Ishikawa (cell line): Measurements from ENCODE around the gene HNMT.

Experiments used
- EP300 ChIP-seq: IDR thresholded peaks from 2 replicates; pipeline ENCODE4 v1.6.1; 2012; ENCODE audit warnings: borderline replicate concordance
- TAF1 ChIP-seq: IDR thresholded peaks from 2 replicates; pipeline ENCODE4 v1.6.1; 2012; ENCODE audit warnings: low read depth, mild to moderate bottlenecking
- TCF12 ChIP-seq: IDR thresholded peaks from 2 replicates; pipeline ENCODE4 v1.6.1; 2012; ENCODE audit warnings: low read depth
- TEAD4 ChIP-seq: IDR thresholded peaks from 2 replicates; pipeline ENCODE4 v1.6.1; 2012
- TF ChIP-seq, protein P1 (sequence below): IDR thresholded peaks from 2 replicates; pipeline ENCODE4 v1.6.1; 2012; ENCODE audit warnings: low read depth, mild to moderate bottlenecking
- TF ChIP-seq, protein P2 (sequence below): IDR thresholded peaks from 2 replicates; pipeline ENCODE4 v1.6.1; 2012
- TF ChIP-seq, protein P3 (sequence below): IDR thresholded peaks from 2 replicates; pipeline ENCODE4 v1.6.1; 2012

DNA sequence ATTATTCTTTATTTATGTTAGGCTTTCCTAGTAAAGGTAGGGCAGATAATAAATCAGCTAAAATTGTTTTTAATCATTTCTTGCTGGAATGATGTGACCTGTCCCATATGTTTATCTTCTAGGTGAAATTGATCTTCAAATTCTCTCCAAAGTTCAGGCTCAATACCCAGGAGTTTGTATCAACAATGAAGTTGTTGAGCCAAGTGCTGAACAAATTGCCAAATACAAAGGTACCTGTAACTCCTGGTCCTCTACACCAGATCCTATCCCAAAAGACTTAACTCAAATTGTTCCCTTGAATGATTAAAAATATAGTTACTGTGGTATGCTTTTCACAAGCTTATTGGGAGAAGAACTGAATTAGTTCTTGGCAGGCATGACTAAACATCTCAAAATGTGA is 36.5 kb downstream of the HNMT start:
- TF ChIP-seq TAF1 = no peak
- TF ChIP-seq EP300 = no peak
- no peak for TF ChIP-seq TCF12
- TF ChIP-seq, protein P1, sequence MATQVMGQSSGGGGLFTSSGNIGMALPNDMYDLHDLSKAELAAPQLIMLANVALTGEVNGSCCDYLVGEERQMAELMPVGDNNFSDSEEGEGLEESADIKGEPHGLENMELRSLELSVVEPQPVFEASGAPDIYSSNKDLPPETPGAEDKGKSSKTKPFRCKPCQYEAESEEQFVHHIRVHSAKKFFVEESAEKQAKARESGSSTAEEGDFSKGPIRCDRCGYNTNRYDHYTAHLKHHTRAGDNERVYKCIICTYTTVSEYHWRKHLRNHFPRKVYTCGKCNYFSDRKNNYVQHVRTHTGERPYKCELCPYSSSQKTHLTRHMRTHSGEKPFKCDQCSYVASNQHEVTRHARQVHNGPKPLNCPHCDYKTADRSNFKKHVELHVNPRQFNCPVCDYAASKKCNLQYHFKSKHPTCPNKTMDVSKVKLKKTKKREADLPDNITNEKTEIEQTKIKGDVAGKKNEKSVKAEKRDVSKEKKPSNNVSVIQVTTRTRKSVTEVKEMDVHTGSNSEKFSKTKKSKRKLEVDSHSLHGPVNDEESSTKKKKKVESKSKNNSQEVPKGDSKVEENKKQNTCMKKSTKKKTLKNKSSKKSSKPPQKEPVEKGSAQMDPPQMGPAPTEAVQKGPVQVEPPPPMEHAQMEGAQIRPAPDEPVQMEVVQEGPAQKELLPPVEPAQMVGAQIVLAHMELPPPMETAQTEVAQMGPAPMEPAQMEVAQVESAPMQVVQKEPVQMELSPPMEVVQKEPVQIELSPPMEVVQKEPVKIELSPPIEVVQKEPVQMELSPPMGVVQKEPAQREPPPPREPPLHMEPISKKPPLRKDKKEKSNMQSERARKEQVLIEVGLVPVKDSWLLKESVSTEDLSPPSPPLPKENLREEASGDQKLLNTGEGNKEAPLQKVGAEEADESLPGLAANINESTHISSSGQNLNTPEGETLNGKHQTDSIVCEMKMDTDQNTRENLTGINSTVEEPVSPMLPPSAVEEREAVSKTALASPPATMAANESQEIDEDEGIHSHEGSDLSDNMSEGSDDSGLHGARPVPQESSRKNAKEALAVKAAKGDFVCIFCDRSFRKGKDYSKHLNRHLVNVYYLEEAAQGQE = no peak
- TF ChIP-seq, protein P2, sequence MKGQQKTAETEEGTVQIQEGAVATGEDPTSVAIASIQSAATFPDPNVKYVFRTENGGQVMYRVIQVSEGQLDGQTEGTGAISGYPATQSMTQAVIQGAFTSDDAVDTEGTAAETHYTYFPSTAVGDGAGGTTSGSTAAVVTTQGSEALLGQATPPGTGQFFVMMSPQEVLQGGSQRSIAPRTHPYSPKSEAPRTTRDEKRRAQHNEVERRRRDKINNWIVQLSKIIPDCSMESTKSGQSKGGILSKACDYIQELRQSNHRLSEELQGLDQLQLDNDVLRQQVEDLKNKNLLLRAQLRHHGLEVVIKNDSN = no peak
- TF ChIP-seq, protein P3, sequence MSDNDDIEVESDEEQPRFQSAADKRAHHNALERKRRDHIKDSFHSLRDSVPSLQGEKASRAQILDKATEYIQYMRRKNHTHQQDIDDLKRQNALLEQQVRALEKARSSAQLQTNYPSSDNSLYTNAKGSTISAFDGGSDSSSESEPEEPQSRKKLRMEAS = no peak
- no peak for TF ChIP-seq TEAD4
